GM19238 (cell line): ENCODE results near the gene LGALS8.

Experiments used
- DNase-seq: peaks from one replicate; pipeline ENCODE4 v3.0.0; 2011; ENCODE audit warnings: low spot score; ENCODE audit not compliant: insufficient read length

LGALS8 gene

DNA sequence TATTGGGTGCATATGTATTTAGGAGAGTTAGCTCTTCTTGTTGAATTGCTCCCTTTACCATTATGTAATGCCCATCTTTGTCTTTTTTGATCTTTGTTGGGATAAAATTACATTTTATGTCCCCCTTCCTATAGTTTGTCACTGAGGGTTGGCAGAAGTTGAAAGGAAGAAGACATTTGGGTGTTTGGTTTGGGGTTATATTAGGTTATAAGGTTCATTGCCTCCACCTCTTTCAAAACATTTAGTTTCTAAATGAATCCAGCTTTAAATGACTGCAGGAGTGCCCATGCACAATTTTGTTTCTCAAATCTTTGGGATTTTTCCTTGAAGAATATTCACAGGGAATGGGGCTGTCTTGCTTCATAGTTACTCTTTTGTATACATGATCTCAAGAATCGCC, 14.6 kb upstream of the LGALS8 start:
- DNase-seq = no peak

DNA sequence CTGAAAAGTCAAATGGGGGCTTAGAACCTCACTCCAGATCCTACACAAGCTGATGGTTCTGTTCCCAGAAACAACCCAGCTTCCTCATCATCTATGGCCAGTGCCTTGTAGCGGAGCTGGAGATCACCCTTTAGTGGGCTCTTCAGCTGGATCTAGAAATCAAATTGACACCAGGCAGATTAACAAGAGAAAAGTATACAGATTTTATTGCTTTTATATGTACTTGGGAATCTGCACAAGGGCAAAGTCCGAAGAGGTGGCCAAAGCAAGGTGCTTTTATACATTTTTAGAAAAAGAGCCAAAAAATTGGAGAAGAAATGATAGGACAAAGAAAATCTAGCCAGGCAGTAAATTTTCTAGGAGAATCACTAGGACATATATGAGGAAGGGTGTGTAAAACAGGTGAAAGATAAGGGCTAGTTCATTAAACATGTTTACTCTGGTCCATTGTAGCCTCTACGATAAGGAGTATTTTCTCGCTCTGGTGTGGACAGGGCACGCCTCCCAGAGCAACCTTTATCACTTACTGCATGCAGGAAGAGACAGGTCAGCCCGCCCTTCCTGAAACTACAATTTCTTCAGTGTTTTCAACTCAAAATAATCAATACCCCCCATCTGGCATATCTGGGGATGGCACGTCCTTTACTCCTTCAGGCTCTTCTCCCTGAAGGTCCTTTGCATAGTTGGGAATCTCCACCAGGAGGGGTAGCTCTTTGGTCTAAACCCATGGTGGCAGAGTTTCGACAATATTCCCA, 14.0 kb upstream of the LGALS8 start:
- no peak for DNase-seq

DNA sequence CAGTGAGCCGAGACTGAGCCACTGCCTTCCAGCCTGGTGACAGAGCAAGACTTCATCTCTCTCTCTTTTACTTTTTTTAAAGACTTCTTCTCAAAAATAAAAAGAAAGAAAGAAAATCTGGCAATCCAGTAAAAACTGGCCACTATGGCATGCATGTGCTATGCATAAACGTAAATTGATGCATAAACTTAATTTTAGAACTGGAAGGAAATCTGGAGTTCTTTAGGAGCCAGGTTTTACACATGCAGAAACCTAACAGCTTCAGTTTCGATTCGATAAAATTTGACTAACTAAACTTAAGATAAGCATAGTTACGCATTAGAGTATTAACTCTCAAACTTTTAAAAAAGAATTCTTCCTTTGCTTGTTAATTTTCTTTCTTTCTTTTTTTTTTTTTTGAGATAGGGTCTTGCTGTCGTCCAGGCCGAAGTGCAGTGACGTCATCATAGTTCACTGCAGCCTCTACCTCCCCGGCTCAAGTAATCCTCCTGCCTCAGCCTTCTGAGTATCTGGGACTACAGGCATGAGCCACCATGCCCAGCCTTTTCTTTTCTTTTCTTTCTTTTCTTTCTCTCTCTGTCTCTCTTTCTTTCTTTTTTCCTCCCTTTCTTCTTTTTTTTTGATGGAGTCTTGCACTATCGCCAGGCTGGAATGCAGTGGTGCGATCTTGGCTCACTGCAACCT, 11.9 kb upstream of the LGALS8 start:
- DNase-seq = no peak

DNA sequence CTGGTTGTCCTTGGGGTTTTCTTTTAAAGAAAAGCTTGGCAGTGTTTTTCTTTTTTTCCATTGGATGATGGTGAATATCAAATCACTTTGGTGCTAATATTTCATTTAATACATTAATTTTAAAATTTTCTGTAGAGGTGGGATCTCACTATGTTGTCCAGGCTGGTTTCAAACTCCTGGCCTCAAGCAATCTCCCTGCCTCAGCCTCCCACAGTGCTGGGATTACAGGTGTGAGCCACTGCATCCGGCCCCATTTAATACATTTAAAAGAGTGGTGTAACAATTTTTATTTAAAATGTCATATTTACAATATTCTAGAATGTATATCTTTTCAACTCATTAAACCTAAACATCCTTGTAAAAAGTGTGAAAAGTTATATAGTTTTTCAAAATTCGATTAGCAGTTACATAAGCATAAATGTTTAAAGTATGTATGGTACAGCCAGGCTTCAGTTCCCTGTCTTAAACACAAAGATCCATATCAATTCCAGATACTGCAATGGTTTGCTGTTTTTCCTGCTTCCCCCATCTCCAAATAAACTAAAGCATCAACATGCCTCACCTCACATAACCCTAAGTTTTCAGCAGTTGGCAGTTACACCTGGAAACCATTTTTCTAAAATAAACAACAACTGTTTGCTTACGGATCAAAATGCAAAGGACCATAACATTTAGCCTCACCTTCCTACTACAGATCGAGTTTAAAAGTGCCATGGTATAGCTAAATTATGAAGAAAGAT, 8.9 kb upstream of the LGALS8 start:
- DNase-seq = no peak

DNA sequence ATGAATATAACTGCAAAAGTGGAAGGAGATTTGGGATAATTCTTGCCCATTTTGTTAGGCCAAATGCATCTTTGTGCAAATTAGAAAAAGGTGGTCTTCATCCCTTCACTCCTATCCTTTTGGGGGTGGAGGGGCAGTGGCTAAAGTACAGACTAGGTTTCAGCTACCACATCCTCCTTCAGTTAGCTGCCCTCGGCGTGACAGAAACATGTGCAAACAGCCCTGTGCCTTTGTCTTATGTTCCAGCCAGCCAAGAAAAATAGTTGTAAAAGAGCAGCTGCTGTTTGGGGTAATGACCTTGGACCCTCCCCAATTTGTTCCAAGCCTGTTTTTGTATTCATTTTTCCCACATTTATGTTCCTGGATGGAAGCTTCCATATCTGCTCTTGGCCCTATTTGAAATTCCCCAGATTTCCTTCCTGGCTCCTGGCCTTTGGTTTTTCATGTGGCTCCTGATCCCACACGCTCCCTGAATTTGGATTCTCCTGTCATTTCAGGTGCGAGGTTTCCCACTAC, 8.3 kb upstream of the LGALS8 start:
- no peak for DNase-seq

DNA sequence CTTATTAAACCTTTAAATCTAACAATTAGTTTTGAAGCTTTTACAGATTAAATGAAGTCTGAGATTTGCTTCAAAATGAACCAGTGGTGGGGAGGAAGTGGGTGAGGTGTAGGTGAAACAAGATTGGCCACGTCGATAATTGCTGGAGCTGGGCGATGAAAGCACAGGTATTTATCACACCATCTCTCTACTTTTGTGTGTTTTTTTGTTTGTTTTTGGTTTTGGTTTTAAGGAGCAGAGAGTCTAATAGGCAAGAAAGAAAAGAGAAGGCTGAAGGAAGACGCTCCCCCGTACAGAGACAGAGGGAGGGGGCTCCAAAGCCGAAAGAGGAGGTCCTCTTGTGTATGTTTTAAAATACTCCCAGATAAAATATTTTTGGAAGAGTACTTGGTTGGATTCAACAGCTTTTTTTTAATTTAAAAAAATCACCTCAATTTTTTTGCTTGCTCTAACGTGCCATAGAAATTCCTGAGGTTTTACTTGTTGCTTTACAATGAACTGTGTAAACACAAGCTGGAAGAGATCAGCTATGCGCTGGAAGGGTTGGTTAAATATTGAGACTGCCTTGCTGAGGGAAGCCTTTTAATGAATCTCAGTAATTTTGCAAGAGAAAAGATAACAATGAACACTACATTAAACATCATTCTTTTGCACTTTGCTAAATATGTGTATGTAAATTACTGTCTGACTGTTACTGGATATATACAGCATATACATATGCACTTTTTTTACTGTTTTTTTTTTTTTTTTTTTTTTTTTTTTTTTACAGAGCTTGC, 6.7 kb upstream of the LGALS8 start:
- DNase-seq = no peak

DNA sequence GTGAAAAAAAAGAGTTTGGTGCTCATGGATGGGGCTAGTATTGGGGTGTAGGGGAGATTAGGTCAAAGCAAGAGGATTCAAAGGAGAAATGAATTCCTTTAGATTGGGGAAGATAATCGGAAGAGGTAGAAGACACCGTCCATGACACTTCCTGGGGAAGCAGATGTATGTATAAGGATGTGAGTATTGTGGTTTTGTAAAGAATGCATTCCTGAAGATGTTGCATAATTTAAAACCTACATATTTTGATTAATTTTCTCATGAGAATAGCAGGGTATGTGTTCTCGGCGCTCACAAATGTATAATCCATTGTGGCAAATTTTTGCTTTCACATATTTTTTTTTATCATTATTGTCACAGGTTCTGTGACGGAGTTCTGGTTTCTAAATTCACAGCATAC, 5.5 kb upstream of the LGALS8 start:
- no peak for DNase-seq

DNA sequence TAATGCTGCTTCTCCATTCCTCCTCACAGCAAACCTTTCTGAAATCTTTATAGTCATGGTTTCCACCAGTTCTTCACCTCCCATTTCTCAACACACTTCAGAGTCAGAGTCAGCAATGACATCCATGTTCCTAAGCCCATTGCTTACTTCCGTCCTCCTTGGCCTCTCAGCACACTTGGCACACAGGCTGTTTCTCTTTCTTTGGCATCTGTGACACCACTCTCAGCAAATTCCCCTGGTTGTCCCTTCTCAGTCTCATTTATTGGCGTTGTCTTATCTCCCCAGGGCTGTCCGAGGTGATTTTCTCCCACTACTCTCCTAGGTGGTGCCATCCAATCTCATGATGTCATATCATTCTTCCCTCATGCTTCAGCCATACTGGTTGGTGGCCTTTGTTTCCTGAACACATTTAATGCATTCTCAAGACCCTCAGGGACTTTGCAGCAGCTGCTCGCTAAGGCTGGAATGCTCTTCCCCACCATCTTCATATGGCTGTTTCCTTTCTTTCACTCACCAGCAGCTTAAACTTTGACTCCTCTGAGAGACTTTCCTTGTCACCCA, 3.3 kb upstream of the LGALS8 start:
- no peak for DNase-seq

DNA sequence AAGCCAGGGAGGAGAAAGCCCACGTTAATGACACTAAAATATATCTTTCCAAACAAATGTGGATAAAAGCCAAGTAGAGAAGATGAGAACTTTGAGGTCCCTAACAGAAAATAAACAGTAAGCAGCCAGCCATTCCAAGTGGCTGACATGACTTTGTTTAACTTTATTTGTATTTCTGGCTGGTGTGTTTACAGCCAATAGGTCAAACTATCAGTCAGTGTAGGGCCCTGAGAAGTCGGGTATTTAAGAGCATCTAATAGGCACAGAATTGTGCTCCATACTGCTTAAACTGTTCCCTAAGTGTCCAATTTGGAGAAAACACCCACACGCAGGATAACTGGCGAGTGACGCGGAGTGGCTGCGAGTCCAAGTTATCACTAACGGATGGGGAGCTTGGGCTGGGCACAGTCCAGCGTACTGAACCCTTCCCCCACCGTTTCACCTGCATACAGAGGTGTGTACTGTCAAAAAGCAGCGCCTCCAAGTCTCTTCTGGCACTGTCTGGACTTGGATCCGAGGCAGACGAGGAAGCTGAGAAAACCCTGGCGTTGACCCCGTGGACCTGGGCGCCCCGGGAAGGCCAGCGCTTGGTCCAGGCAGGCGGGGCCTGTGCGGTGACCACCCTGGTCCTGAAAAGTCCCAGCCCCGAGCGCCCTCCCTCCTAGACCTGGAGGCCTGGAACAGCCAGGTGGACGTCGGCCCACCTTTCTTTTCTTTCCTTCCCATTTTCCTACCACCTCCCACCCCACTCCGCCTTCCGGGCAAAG, 662 bp upstream of the LGALS8 start:
- no peak for DNase-seq

DNA sequence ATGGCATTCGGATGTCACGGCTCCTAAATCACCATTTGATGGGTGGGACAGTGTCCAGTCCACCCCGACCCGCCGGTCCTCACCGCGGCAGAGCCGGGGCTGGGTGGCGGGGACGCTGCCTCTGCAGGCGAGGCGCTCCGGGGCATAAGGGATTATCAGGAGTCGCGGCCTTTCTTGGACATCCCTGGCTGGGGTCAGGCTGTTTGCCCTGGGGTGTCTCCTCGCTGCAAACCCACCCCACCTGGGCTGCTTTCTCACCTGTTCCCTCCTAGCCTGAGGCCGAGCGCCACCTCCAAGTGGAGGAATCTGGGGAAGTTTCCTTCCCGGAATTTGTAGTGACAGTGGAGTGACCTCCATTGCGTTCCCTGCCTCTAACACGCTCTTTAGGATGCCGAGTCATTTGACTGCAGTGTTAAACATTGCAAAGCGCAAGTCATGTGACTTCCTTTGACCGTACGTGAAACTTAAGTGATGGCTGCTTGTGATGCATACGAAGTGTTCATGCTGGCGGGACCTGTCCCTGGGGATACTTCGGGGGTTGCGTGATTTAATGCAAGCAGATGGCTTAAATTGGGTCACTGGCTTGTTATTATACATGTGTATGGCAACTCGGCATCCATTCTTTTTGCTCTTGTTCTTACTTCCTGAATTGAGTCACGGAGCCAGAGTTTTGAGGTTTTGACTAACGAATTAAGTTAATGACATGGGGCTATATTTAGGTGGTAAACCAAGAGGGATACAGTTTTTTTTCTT, 536 bp downstream of the LGALS8 start:
- peak; percentile 73 for DNase-seq

DNA sequence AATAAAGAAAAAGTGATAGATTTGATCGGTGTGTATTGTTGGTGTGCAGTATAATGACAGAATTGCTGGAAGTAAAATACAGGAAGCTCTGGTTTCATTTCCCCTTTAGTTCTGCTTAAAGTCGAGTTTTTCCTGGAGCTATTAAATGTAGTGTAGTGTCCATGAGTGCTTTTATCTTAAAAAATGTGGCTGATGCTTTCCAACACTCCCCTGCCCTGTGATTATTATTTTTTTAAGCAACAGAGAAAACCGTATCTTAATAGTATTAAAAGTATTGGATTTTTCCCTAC, 1.1 kb downstream of the LGALS8 start:
- no peak for DNase-seq

DNA sequence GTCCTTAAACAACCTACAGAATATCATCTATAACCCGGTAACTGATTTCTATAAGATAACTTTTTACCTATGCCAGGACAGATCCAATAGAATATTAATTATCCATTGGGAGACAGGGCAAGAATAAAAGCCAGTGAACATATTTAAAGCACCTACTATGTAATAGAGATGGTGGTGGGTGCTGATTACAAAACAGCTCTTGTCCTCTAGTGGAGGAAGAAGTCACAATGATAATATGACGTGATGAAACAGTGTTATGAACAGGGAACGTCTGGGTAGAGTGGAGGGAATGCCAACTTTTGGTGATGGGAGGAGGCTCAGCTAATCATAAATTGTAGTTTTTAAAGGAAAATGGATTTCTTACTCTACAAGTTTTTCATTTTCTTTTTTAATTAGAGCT, 2.3 kb downstream of the LGALS8 start:
- DNase-seq = no peak

DNA sequence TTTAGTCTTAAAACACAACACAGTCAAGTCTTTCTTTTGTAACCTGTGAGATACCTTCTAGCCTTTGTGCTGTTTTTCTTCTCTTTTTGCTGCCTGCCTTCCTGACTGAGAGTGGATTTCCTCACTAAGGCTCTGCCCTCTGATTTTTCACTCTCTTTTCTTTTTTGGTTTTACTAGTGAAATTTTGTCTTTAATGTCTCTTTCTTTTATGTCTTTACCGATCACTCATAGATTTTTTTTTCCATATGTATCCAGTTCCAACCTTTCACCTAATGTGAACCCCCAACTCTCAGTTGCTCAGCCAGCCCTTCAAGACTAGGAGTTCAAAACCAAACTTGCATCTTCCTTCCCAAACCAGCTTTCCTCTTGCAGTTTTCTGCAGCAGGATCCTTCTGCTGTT, 6.5 kb downstream of the LGALS8 start:
- DNase-seq = no peak

DNA sequence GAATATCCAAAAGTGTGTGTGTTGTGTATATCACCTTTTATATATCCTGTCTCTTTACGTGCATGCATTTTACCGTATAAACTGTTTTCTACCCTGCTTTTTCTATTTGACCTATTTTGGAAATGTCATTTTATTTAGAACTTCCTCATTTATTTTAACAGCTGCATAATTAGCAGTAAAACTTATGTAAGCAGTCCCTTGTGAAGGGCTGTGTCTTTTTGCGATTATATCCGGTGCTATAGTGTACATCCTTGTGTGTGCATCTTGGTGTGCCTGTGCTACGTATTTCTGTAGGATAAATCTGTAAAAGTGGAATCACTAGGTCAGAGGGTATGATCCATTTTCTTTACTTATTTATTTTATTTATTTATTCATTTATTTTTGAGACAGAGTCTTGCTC, 7.2 kb downstream of the LGALS8 start:
- no peak for DNase-seq

DNA sequence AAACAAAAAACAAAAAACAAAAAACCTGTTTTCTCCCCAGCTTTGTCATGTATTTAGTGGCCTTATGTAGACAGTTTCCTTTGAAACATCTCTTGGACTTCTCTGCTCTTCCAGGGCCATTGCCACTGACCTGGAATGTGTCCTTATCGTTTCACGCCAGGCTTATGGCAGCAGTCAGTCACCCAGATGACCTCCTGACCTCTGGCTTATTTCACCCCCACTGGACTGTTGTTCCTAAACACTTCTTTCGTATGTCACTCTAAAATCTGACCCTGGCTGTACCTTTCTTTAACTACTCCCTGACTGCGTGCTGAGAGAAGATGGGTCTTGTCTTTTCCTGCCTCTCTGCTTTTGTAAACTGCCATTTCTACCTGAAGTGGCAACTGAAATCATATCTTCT, 9.1 kb downstream of the LGALS8 start:
- DNase-seq = no peak

DNA sequence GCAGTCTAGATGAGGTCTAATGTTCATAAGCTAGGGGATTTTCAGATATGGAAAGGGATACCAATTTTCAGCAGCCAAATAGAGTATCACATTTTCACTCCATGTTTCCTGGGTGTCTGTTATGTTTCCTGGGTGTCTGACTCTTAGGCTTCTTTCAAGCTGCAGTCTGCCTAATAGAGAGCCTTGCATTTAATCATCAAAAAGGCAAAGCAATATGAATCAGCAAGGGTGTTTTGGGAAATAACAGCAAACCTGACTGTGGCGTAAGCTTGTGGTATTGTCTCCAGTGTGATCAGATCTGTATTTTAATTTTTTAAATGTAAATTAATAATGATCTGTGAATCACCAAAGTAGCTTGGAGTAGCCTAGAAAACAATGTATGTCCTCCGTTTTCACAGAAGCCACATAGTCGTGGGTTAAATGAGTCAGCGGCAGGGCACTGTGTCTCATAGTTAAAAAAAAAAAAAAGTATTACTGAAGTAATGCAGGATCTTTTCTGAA, 10.4 kb downstream of the LGALS8 start:
- DNase-seq = no peak

DNA sequence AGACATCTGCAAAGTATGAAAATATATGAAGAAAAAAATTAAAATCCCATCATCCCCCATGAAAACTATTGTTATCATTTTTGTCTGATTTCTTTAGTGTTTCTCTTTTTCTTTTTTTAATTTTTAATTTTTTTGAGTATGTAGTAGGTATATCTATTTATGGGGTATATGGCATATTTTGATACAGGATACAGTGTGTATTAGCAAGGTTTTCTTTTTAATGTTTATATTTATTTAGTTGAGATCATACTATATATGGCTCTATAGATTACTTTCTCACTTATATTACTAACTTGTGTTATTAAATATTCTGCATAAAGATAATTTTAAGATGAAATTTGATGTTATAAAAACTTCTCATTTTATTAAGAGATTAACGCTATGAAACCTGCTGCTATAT, 11.4 kb downstream of the LGALS8 start:
- no peak for DNase-seq

DNA sequence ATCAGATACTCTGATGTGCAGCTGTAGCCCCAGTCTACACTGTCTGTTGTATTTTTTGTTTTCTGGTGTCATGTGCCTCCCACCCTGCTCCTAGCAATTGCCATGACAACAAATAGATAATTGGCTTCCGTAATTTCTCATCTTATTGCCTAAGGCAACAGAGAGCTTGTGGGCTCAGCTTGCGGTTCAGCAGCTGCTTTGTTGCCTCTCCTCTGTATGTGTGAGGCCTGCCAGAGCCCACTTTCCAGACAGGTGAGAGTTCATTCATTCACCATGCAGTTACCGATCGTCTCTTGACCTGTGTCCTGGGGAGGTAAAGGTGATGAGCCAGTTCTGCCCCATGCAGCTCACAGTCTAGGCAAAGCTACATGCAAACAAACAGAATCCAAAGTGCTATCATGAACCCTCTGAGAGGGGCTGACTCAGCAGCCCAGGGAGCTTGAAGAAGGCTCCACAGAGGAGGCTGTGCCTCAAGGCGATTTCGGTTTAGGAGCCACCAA, 11.9 kb downstream of the LGALS8 start:
- no peak for DNase-seq

DNA sequence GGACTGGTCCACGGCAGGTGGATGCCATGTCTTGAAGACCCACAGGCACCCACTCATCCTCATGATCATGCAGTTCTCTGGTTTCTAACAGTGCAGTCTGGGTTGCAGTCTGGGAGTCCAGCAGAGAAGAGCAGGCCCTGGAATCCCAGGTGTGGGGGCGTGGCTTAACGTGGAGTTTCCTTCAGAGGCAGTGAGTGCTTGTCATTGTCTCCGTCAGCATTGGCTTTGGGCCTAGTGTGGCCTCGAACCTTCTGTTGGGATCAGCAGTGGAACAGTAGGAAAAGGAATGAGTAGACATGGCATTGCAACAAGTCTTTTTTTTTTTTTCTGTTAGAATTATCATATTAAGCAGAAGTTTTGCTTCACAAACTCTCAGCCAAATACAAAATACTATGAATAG, 12.8 kb downstream of the LGALS8 start:
- DNase-seq = no peak
